ENCODE results near the gene SOX6. TPM values are rescaled to one million over a fixed set of nuclear protein-coding genes. Genes with fewer than 3 reads are reported as not detected.
"Not testable (repeated sequence)": the region's sequence is repeated elsewhere in the genome, so short reads cannot be mapped to it uniquely, and the experiment has no call there.

Gene SOX6
- total RNA-seq: 0.27 TPM

DNA sequence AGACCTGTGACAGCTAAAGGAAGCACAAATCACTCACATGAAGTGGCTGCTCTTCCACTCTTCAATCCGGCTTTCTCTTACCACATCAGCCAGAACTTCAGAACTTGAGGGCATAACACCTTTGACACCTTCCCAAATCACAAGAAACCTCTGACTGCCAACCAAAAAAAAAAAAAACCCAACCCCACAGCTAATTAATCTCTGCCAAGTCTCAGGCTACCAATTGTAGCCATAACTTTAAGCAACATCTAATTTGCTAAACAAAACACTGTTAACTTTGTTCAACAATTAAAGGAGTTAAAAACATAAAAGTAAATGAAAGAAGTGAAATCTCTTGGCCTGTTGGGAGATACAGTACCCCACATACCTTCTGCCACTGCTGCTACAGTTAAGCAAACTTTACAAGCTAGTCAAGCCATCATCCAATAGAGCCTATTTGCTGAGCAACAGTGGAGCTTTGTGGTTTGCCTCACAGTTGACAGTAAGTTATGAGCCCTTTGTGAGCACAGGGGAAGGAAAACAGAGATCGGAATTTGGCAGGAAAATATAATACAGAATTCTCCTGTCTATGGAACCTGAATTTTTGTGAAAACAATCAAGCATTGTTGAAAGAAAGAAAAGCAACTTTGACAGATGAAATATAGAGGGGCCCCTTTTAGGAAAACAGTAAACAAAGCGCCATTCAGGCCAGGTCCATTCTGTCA is at the start of gene SOX6:
Gene SOX6 (minus strand): TSS at position 490 of the 704 bp plus-strand sequence. CDS start 15,298 bp downstream, outside the sequence.
- DNase-seq (ENCODE audit: low read depth in 2 of 3, low spot score in 2 of 3): peak in 2 of 3 donors; percentile 7 to 42

DNA sequence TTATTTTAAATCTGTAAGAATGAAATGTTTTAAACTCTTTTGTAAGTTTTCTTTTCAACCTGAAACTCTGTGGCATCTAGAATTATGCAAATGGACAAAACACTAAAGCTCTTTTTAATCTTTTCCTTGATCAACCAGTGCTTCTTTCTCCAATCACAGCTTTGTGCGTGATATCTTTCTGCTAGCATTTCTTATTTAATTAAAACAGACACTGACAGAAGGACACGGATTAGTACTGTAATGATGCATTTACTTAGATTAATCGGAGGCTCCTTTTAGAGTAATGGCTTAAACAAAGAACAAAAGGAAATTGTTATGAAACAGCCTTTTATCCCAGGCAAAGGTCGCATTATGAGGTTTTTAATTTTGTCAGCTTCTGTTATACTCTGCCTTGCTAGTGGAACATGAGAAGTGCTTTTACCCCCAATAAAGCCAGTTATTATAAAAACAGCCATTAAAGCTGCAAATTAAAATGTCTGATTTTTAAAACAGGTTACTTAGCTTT is 48.5 kb upstream of the SOX6 start:
- no peak for DNase-seq (ENCODE audit: low read depth in 2 of 3, low spot score in 2 of 3)

DNA sequence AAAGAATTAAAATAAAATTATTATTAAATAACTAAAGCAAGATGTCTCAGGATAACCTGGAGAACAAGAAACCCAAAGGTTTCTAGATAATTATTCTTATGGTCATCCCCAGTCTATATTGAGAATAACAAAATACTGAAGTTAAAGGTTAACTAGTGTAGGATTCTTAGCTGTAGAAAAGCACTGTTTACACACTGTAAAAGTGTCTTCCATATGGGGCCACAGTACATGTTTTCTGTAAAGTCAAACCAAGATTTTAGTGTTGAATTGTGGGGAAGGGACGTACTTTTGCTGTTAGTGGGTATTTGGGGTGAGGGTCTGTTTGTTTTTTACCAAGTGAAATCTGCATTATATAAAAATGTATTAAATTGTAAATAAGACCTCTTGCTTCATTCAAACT is 47.5 kb upstream of the SOX6 start:
- no peak for DNase-seq (ENCODE audit: low read depth in 2 of 3, low spot score in 2 of 3)

DNA sequence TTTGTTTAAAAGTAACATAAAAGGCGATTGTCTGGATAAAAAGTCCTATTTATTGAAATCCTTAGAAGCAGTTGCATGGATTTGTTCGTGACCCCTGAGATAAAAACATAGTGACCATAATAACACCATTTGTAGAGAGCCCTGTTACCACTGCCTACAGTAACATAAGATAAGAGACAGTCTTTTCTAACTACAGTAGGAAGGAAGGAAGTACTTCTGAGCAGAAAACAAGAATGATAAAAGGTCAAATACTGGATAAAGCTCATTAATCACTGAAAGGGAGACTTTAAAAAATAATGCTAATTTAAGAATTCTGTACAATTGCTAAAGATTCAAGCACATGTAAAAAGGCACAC is 47.1 kb upstream of the SOX6 start:
- DNase-seq (ENCODE audit: low read depth in 2 of 3, low spot score in 2 of 3): no peak

- no peak for DNase-seq (ENCODE audit: low read depth in 2 of 3, low spot score in 2 of 3)
These were observed 46.5 kb upstream of the SOX6 start for GRCh38 chr11:16402654-16403447.

DNA sequence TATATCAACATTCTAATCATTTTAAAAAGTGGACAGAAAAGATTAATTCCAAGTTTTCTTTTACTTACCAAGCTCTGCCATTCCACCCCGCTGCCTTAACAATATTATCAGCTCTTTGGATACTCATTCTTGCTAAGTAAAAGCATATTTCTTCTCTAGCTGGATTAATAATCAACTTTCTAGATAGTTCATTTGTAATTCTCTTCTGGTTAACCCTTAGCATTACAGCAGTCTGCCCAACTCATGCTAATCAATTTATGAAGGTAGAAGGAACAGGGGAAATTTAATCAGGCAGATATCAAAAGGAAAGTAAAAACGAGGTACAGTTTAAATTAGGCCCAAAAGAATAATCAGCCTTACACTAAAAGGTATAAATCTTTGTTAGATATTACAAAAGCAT is 41.0 kb upstream of the SOX6 start:
- DNase-seq (ENCODE audit: low read depth in 2 of 3, low spot score in 2 of 3): no peak

DNA sequence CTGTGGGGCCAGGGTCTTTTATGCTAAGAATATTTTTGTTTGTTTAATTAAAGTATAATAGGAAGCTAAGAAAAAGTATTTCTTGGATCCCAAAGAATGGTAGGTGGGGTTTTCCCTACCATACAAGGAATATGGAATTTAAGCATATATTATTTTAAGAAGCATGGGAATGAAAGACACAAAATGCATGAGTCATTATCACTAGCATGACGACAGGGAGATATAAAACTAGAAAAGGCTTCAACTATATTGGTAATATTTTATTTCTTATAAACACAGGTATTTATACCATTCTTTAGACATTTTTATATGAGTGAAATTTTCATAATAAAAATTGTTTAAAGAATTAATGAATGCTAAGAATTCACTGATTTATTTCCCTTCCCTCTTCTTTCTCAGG is 39.3 kb upstream of the SOX6 start:
- no peak for DNase-seq (ENCODE audit: low read depth in 2 of 3, low spot score in 2 of 3)

DNA sequence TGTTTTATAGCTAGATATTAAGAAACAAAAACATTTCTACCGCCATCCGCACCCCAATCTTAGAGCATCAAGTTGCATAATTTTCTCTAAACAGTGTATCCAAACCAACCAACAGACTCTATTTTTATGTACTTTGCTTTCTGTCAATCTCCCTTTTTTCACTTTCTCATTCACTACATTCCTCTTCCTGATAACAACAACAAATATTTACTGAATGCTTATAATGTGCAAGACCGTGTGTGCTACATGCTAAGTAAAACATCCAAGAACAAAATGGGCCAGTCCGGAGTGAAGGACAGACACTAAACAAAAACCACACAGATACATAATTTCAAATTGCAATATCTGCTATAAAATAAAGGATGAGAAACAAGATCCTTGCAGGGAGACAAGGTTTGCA is 38.6 kb upstream of the SOX6 start:
- no peak for DNase-seq (ENCODE audit: low read depth in 2 of 3, low spot score in 2 of 3)

- no peak for DNase-seq (ENCODE audit: low read depth in 2 of 3, low spot score in 2 of 3)
These were observed 37.0 kb upstream of the SOX6 start for GRCh38 chr11:16393340-16393739.

DNA sequence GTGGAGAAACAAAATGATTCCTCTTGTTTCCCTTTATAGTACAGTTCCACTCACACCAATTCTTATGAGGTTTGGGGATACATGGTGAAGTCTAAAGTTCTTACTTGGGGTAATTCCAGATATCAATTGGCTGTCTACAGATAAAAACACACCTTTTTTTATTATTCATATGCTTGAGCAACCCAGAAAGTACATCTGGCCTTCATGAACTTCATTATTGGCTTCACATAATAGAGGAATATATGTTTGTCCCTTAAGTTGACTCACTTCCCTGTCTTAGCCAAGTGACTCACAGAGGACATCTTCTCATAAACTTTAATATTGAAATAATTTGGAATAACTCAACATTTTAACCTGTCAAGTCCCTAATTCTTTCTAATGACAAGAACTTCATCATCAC is 36.3 kb upstream of the SOX6 start:
- no peak for DNase-seq (ENCODE audit: low read depth in 2 of 3, low spot score in 2 of 3)

DNA sequence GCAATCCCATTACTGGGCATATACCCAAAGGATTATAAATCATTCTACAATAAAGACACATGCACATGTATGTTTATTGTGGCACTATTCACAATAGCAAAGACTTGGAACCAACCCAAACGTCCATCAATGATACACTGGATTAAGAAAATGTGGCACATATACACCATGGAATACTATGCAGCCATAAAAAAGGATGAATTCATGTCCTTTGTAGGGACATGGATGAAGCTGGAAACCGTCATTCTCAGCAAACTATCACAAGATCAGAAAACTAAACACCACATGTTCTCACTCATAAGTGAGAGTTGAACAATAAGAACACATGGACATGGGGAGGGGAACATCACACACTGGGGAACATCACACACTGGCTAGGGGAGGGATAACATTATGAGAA is 34.5 kb upstream of the SOX6 start:
- not testable (repeated sequence) for DNase-seq (ENCODE audit: low read depth in 2 of 3, low spot score in 2 of 3)

DNA sequence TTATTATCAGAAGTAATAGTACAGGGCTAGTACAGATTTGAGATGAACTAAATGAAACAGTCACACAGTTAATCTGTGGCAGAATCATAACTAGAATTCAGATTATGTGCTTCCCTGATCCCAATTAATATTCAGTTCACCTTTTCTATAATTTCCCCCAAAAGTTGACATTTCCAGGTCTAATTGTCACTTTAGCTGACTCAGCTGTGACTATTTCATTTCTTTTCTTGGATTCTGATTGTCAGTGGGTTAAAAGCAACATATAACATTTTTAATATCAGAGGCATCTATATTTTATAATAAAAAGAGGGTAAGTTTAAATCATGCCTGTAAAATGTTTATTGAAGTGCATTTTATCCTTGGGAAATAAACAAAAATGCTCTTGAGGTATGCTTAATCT is 28.8 kb upstream of the SOX6 start:
- no peak for DNase-seq (ENCODE audit: low read depth in 2 of 3, low spot score in 2 of 3)

DNA sequence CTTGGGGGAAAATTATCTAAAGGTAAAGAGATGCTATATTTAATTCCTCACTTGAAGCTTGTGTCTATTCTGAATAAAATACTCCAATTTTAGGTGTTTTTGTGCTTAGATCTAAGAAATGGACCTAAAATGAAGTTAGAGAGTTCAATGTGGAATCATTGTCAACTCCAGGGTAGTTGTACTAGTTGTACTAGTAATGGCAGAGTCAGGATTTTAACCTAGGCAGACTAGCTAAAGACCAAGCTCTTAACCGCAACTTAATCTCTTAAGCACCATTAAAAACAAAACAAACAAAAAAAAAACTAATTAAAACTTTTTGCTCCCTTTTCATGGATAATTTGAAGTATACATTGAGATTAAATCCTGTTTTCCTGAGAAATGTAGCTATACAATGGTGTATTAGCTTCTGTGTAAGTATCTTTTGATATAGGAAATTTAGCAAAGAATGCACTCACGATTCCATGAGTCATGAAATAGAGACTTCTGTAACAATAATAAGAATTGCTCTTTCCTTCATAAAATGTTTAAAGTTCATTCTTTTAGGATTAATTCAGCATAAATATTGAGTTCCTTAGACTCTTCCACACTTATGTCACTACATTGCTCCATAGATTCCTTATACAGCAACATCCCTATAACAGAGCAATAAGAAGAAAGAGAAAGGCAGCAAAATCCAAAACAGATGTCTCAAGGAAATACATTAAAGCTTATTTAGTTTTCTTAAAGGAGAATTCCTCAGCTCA is 26.5 kb upstream of the SOX6 start:
- no peak for DNase-seq (ENCODE audit: low read depth in 2 of 3, low spot score in 2 of 3)

DNA sequence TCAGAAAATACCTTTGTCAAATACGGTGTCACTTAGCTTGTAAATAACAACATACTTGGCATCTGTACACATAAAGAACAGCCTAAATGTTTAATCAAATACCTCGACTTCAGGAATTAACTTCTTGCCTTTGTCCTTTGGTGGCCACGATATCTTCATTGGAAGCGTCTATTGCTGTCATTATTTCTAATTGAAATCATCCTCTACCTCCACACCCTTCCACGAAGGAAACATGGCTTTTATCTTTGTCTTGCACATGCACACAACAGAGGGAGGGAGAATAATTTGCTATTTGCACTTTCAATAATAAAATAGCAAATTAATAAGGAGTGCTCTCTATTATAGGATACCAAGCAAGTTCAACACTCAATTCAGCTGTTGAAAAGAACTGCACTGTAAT is 25.8 kb upstream of the SOX6 start:
- no peak for DNase-seq (ENCODE audit: low read depth in 2 of 3, low spot score in 2 of 3)

- no peak for DNase-seq (ENCODE audit: low read depth in 2 of 3, low spot score in 2 of 3)
These were observed 24.7 kb upstream of the SOX6 start for GRCh38 chr11:16380941-16381568.

- DNase-seq (ENCODE audit: low read depth in 2 of 3, low spot score in 2 of 3): no peak
These were observed 22.6 kb upstream of the SOX6 start for GRCh38 chr11:16378906-16379305.

- no peak for DNase-seq (ENCODE audit: low read depth in 2 of 3, low spot score in 2 of 3)
These were observed 21.4 kb upstream of the SOX6 start for GRCh38 chr11:16377746-16378145.

GRCh38 chr11:16375664-16376063 is 19.3 kb upstream of the SOX6 start:
- DNase-seq (ENCODE audit: low read depth in 2 of 3, low spot score in 2 of 3): not testable (repeated sequence)

- DNase-seq (ENCODE audit: low read depth in 2 of 3, low spot score in 2 of 3): no peak
These were observed 17.4 kb upstream of the SOX6 start for GRCh38 chr11:16373768-16374167.

- DNase-seq (ENCODE audit: low read depth in 2 of 3, low spot score in 2 of 3): no peak
These were observed 16.0 kb upstream of the SOX6 start for GRCh38 chr11:16372355-16372754.

DNA sequence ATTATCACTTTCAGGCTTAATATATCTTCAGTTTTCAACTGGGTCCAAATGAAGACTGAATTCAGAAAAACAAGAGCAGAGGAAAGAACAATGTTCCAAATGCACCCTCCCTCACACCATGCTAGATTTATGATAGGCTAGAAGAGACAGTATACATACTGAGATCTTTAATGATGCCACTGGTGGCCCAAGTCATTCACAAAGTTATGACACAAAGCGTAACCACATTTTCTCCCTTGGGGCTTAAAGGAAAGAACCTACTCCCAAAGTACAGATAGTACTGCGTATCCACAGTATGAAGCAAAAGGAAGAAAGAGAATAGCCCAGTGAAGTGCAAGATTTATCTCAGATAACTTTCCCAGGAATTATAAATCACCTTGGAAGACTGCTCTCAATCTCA is 10.9 kb upstream of the SOX6 start:
- DNase-seq (ENCODE audit: low read depth in 2 of 3, low spot score in 2 of 3): no peak
